Endothelial cell of hepatic sinusoid (primary cell): ENCODE results near the gene FAM8A1.

Experiments used
- in situ Hi-C: cut with HindIII; loops from 2 replicates; pipeline ENCODE4 v1.10.0; 2017; ENCODE audit warnings: low sequenced_read_pairs

FAM8A1 gene, protein sequence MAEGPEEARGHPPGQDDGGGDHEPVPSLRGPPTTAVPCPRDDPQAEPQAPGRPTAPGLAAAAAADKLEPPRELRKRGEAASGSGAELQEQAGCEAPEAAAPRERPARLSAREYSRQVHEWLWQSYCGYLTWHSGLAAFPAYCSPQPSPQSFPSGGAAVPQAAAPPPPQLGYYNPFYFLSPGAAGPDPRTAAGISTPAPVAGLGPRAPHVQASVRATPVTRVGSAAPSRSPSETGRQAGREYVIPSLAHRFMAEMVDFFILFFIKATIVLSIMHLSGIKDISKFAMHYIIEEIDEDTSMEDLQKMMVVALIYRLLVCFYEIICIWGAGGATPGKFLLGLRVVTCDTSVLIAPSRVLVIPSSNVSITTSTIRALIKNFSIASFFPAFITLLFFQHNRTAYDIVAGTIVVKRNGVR

DNA sequence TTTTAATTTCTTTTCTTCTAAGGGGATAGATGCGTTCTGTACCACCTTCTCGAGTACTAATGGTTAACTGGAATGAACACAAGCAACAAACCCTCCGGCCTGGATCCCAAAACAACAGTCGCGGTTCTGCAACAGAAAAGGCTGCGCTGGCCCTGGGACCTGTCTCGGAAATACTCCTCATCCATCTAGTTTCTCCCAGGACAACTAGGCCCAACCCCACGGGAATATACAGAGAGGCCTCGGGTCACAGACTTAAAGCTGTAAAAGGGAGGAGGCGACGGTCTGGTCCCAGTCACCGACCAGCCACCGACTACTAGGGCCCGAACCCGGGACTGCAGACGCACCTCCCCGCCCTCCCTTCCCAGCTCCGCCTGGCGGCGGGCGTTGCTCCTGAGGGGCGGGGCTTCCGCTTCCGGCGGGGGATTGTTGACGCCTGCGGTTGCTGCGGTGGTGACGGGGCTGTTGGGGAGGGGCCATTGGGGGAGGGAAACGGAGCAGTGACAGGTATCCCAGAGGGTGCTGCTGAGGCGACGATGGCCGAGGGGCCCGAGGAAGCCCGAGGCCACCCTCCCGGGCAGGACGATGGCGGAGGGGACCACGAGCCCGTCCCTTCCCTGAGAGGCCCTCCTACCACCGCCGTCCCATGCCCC, at the start of gene FAM8A1:
Gene FAM8A1, plus strand, starts transcription at position 426 of the 650 bp plus-strand sequence. Its CDS starts 108 bp downstream, at position 534.
- in situ Hi-C loops = loop anchor here (25.0 kb wide), 1 partner anchor 438 kb away; no protein-coding TSS in a partner anchor

DNA sequence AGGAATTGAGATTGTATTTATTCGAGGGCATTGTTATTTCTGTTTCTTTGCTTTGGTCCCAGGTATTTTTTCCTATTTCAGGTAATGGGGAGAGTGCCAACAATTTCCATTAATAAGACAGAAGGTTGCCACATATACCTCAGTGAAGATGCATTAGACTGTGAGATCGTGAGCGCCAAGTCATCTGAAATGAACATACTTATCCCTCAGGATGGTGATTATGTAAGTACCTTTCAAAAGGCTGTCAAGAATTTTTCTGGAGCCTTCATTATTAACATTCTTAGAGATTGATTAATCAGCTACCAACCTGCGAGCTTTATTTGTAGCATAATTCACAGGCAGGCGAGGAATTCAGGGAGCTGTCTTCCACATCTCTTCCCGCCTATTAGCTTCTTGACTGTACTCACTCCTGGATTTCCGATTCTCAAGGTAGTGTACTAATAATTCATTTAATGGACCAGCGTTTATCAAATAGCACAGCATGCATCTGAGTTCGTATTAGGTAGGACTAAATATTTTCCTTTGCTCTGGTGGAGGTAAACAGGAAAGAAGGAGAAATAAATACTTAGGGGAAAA, 48.6 kb upstream of the FAM8A1 start:
- in situ Hi-C loops = no loop called here

DNA sequence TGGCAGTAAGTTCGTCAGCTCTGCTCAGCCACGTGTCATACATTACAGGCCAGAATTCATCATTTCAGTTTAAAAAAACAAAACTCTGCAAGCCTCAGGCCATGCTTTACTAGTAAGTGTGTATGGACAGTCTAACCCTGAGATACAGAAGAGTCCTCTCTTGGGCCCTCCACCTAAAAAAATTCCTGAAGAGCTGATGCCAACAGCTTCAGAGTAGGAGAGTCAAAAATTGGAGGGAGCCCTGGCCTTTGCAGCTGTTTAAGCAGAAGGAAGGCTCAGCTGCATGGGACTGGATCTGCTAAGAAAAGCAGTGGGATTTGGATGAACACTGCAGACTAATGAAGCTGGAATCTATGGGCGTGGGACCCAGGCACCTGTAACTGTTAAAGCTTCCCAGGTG, 47.2 kb upstream of the FAM8A1 start:
- in situ Hi-C loops = no loop called here

DNA sequence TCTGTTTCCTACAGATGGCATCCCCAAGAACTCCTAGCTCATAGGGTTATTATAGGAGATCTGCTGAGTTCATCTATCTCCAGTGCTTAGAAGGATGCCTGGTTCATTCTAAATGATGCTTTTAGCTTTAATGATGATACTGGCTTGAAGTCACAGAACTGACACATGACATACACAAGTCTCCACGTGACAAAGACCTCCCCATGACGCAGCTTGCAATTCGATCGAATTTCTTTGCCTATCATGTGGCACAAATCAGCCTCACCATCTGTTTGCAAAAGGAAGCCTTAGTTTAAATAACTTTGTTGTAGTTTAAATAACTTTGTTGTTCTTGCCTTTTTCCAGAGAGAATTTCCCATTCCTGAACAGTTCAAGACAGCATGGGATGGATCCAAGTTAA, 44.1 kb upstream of the FAM8A1 start:
- in situ Hi-C loops = no loop called here

DNA sequence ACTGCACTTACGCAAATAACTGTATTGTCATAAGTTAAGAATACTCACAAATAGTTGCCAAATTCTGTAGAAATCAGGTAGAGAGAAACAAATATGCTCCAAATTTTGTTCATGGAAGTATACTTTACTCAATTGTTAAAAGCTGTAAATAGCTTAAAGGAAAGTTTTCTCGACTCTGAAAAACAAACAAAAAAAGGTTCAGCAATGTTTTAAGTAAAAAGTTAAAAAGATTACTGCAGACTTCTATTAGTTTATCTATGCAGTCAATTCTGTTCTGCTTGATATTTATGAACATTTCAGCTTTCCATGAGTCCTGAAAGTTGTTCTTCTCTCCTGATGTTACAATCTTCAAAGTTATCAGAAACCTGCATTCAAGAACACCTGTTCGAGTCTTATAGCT, 37.5 kb upstream of the FAM8A1 start:
- in situ Hi-C loops = no loop called here

DNA sequence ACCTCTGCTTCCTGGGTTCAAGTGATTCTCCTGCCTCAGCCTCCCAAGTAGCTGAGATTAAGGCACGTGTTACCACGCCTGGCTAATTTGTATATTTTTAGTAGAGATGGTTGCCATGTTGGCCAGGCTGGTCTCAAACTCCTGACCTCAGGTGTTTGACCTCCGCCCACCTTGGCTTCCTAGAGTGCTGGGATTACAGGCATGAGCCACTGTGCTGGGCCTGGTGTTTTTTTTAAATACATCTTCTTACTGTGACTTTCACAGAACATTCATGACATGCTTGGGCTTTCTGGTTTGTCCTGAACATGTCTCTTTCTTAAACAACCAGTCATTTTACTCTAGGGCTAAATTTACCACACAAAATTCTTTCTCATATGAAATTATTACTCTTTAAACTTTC, 34.7 kb upstream of the FAM8A1 start:
- in situ Hi-C loops = no loop called here

DNA sequence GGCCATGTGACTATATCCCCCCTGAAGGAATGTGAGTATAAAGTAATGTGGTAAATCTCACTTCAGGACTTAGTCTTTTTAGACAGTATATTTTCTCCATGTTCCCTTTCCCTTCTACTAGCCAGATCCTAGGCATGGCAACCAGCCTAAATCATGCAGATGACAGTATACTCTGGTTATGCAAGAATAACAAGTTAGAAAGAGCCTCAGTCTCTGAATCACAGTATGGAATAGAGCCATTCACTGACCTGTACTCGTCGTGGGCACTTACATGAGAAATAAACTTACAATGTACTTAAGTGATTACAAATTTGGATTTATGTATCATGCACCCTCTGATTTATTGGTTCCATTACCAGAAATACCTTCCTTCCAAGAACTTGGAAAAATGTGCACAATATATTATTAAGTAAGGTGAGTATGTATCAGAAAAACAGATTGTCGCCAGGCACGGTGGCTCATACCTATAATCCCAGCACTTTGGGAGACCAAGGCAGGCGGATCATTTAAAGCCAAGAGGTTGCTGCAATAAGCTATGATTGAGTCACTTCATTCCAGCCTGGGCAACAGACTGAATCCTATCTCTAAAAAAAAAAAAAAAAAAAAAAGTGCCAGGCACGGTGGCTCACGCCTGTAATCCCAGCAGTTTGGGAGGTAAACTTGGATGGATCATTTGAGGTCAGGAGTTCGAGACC, 25.1 kb upstream of the FAM8A1 start:
- in situ Hi-C loops = loop anchor here (25.0 kb wide), 1 partner anchor 413 kb away; no protein-coding TSS in a partner anchor

DNA sequence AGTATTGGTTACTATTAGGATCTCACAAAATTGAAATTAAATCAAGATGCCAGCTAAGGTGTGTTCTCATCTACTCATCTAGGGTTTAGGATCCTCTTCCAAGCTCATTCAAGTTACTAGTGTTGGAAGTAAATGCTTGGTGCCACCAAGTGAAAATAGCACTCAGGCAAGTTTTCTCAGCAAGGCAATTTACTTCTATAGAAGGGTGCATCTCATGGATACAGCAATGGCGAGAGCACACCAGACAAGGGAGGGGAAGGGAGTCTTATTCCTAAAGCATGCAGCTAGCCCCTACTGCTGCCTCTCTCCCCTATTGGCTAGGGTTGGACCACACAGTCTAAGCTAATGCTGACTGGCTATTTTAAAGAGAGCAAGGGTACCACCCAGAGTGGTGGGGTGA, 23.0 kb upstream of the FAM8A1 start:
- in situ Hi-C loops = loop anchor here (25.0 kb wide), 1 partner anchor 415 kb away; no protein-coding TSS in a partner anchor

DNA sequence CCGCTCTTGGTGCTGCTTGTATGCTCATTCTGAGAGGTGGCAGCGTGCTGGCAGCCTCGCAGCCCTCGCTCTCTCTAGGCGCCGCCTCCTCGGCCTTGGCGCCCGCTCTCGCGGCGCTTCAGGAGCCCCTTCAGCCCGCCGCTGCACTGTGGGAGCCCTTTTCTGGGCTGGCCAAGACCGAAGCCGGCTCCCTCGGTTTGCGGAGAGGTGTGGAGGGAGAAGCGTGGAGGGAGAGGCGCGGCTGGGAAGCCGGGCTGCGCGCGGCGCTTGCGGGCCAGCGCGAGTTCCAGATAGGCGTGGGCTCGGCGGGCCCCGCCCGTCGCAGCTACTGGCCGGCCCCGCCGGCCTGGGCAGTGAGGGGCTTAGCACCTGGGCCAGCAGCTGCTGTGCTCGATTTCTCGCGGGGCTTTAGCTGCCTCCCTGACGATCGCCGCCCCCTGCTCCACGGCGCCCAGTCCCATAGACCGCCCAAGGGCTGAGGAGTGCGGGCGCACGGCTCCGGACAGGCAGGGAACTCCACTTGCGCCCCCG, 19.5 kb upstream of the FAM8A1 start:
- in situ Hi-C loops = loop anchor here (25.0 kb wide), 1 partner anchor 418 kb away; no protein-coding TSS in a partner anchor

DNA sequence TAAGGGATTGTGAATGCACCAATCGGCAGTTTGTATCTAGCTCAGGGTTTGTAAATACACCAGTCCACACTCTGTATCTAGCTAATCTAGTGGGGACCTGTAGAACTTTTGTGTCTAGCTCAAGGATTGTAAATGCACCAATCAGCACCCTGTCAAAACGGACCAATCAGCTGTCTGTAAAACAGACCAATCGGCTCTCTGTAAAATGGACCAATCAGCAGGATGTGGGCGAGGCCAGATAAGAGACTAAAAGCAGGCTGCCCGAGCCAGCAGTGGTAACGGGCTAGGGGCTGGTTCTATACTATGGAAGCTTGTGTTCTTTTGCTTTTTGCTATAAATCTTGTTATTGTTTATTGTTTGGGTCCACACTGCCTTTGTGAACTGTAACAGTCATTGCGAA, 18.8 kb upstream of the FAM8A1 start:
- in situ Hi-C loops = loop anchor here (25.0 kb wide), 1 partner anchor 419 kb away; no protein-coding TSS in a partner anchor

DNA sequence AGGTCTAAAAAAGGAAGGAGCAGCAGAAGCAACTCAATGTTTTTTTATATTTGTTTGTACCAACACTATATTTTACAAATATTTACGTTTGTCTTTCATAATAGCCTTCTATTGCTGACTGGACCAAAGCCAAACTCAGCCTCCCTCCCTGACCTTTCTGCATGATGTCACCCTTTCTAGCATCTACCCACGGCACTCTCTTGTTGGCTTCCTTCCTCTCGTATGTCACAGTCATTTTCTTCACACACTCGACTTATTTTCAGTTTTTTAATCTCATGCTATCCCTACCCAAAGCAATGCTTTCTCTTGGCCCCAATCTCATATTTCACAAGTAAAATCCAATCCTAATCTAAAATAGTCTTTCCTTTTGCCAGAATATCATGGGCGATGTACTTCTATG, 16.3 kb upstream of the FAM8A1 start:
- in situ Hi-C loops = loop anchor here (25.0 kb wide), 1 partner anchor 422 kb away; no protein-coding TSS in a partner anchor

DNA sequence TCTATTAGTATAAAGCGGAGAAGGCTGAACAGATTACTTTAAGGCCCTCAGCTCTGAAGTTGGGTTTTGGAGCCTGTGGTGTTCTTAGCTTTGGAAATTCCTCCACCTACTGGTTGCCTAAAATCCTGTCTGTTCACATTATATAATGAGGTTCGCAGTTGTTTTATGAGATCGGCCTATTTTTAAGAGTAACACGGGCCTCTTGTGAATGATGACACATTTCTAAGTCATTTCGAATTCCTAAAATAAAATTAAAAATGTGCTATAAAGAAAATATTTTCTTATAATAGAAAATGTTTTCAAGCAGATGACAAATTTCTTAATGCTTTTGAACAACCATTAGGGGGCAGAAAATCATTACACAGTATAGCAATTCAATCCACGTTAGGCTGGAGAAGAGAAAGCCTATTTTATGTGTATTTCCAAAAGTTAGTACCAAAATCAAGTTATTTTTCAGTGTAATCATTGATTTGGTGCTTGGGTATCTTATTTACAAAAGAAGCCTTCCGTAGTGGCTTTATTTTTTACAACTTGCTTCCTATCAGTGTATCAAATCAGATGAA, 15.8 kb upstream of the FAM8A1 start:
- in situ Hi-C loops = loop anchor here (25.0 kb wide), 1 partner anchor 422 kb away; no protein-coding TSS in a partner anchor

DNA sequence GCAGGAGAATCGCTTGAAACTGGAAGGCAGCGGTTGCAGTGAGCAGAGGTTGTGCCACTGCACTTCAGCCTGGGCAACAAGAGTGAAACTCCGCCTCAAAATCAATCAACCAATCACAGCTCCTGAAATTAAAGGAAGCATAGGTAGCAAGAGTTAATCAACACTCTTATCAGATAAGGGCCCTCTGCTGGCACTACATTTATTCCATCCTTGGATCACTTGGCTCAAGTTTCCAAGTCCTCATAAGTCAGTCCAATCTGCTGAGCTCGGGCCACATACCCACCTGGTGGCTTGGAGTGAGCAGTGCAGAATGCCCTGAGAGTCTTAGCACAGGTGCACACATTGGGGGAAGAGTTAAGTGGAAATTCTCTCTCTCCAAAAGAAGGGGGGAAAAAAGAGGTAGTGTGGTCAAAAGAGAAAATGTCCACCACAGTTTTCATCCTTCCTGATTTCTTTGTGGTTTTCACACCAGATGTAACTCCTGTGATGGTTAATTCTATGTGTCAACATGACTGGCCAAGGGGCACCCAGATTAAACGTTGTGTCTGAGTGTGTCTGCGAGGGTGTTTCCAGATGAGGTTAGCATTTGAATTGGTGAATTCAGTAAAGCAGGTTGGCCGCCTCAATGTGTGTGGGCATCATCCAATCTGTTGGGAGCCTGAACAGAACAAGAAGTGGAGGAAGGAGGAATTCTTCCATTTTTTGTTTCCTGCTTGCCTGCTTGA, 14.2 kb upstream of the FAM8A1 start:
- in situ Hi-C loops = loop anchor here (25.0 kb wide), 1 partner anchor 424 kb away; no protein-coding TSS in a partner anchor

DNA sequence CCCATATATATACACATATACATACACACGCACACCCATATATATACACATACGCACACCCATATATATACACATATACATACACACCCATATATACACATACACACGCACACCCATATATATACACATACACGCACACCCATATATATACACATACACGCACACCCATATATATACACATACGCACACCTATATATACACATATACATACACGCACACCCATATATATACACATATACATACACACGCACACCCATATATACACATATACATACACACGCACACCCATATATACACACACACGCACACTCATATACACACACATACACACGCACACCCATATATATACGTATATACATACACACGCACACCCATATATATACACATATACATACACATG, 13.5 kb upstream of the FAM8A1 start:
- in situ Hi-C loops = loop anchor here (25.0 kb wide), 1 partner anchor 424 kb away; no protein-coding TSS in a partner anchor

DNA sequence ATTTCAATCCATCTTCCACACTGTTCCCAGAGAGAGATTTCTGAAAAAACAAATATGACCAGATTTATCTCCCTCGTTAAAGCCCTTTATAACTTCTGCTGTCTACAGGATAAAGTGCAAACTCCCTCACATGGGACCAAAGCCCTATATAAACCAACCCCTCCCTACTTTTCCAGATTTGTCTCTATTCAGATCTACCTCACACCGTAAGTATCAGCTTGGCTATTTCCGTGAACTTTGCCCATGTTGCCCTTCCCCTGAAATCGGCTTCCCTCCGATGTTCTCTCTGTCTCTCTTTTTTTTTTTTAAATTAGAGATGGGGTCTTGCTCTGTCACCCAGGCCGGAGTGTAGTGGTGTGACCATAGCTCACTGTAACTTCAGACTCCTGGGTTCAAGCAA, 12.1 kb upstream of the FAM8A1 start:
- in situ Hi-C loops = loop anchor here (25.0 kb wide), 1 partner anchor 426 kb away; no protein-coding TSS in a partner anchor

DNA sequence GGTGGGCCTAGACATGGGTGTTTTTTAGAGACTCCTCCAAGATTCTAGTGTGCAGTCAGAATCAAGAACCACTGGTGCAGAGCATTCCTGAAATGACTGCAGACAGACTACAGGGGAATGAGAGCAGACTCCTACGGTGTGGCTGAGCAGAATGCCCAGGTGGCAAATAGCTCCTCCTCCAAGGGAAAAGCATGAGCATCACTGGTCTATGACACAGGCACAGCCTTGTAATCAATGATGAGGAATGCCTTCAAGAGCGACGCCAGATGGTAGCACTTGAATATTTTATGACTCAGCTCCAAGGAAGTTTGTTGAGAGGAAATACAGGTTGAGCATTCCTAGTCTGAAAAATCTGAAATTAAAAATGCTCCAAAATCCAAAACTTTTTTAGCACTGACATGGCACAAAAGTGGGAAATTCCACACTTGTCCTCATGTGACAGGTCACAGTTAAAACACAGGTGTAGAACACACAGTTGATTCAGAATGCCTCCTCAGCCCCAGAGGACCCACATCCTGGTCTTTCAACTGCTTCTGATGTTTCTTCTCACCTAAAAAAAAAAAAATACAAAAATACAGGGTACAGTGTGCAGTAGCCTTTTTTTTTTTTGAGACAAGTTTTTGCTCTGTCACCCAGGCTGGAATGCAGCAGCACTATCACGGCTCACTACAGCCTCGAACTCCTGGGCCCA, 10.6 kb upstream of the FAM8A1 start:
- in situ Hi-C loops = loop anchor here (25.0 kb wide), 1 partner anchor 427 kb away; no protein-coding TSS in a partner anchor

DNA sequence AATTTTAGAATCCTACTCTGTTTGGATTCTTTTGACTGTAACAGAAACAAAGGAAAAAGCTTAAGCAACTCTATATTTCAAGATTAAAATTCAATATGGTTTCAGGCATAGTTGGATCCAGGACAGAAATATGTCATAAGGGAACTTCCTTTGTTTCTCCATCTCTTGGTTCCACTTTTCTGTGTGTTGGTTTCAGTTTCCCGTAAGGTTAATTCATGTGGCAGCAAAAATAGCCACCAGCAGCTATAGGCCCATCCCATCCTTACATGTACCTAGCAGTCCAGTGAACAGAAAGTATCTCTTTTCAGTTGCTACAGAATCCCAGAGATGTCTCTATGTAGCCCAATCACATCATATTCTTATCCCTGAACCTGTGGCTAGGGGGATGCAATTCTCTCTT, 8.8 kb upstream of the FAM8A1 start:
- in situ Hi-C loops = loop anchor here (25.0 kb wide), 1 partner anchor 429 kb away; no protein-coding TSS in a partner anchor

DNA sequence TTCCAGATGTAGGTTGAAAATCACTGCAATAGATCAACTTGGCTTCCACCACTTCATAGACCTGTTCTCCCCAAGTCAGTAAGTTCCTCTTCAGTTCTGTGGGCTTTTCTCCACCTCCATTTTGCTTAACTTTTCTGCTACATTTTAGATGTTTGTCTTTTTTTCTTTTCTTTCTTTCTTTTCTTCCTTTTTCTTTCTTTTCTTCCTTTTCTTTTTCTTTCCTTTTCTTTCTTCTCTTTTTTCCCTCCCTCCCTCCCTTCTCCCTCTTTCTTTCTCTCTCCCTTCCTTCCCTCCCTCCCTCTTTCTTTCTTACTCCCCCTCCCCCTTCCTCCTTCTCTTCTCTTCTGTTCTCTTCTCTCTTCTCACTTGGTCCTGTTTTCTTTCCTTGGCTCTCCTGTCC, 6.9 kb upstream of the FAM8A1 start:
- in situ Hi-C loops = loop anchor here (25.0 kb wide), 1 partner anchor 431 kb away; no protein-coding TSS in a partner anchor

DNA sequence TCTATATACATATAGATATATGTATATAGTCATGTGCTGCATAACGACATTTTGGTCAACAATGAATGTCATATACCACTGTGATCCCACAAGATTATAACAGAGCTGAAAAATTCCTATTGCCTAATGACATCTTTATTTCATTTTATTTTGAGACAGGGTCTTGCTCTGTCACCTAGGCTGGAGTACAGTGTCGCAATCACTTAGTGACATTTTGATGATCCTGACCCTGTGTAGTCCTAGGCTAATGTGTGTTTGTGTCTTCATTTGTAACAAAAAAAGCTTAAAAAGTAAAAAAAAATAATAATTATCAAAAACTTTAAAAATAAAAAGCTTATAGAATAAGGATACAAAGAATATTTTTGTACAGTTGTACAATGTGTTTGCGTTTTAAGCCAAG, 4.0 kb upstream of the FAM8A1 start:
- in situ Hi-C loops = loop anchor here (25.0 kb wide), 1 partner anchor 434 kb away; no protein-coding TSS in a partner anchor
